WI38 (cell line): ENCODE data around the gene WSCD1.

Source experiments
- H3K4me3 ChIP-seq: 2 replicates; pipeline ENCODE4 v1.5.1; 2011; ENCODE audit warnings: low read depth, mild to moderate bottlenecking, control low read depth, low read length
- TF ChIP-seq, protein P1 (sequence below): IDR thresholded peaks from 2 replicates; pipeline ENCODE4 v1.5.1; 2012; ENCODE audit warnings: low read depth, mild to moderate bottlenecking, control low read depth, low read length

WSCD1 gene

DNA sequence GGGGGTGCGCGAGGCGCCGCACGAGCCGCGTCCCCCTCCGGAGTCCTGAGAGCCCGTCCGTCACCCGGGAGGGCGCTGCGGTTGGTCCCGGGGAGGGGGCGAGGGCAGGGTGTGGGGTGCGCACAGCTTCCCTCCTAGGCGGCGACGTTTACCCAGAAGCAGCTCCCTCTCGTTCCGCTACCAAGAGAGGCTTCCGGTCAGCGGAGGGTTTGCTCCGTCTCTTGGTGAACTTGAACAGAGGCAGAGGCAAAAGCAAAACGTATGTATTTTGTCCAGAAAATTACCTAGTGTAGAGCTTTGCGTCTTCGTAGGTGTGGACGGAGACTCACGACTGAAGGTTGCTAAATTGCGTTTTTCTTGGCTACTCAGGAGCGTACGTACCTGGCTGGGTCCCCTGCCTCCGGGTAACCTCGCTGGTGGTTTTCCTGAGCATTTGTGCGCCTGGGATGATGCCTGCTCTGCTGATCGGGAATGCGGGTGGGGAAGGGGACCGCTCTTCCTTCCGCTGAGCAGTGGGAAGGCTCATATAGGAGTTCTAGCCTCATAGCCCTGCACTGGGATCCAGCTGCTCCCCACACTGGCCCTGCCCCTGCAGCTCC lies 833 bp downstream of the WSCD1 start:
- no peak overlapping the region for H3K4me3 ChIP-seq
- TF ChIP-seq, protein P1, sequence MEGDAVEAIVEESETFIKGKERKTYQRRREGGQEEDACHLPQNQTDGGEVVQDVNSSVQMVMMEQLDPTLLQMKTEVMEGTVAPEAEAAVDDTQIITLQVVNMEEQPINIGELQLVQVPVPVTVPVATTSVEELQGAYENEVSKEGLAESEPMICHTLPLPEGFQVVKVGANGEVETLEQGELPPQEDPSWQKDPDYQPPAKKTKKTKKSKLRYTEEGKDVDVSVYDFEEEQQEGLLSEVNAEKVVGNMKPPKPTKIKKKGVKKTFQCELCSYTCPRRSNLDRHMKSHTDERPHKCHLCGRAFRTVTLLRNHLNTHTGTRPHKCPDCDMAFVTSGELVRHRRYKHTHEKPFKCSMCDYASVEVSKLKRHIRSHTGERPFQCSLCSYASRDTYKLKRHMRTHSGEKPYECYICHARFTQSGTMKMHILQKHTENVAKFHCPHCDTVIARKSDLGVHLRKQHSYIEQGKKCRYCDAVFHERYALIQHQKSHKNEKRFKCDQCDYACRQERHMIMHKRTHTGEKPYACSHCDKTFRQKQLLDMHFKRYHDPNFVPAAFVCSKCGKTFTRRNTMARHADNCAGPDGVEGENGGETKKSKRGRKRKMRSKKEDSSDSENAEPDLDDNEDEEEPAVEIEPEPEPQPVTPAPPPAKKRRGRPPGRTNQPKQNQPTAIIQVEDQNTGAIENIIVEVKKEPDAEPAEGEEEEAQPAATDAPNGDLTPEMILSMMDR: no peak

DNA sequence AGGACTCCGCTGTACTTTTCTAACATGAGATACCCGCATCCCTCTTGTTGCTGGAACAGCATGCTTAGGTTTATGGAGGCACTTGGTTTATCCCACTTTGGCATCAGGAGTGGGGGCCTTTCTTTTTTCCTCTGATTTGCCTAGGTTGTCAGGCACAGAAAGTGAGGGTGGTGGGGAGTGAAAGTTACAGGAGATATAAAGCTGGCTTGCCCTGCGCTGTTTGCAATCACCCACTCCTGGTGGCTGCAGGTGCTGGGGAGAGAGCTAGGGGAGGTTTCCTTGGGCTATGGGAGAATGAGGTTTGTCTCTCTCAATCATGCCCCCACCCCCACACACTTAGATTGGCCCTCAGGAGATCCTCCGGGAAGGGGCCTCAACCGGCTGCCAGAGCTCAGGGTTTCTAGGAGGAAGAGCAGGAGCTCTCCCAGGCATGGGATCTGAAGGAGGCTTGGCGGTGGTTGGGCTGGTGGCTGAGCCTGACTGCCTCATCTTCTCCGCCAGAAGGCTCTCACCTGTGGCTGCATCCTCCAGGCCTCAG lies 1.4 kb downstream of the WSCD1 start:
- no peak overlapping the region for H3K4me3 ChIP-seq
- TF ChIP-seq, protein P1: no peak

DNA sequence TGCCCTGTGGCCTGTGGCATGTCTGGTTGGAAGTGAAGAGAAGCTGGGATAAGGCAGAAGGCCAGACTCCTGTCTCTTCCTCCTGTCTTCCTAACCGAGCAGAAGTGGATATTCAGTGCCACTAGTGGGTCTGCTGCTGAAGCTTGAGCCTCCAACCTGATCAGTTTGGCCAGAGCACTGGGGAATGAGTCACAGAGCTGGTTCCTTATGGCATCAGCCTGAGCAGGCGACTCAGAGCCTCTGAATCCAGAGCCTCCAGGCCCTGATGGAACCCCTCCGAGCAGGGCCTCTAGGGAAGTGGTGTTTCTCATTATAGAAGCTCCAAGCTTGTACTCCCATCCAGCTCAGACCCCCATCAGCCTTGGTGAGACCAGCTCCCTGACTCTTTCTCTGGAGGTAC lies 2.0 kb downstream of the WSCD1 start:
- TF ChIP-seq, protein P1: no peak
- H3K4me3 ChIP-seq: no peak overlapping the region

DNA sequence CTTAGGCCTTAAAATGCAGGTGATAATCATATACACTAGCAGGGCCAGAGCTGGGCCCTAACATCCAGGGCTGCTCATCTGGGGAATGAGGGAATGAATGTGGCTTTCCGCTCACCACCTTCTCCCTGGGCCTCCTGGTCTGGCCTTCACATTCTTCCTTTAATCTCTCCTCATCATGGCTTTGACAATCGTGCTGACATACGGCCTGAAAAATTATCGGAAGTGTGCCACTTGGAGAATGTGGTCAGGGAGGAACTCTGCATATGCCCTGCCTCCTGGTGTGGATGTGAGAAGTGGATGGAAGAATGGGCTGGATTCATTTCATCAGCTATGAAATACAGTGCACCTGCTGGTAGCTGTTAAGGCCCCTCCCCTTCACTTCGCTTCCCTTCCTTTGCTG lies 2.4 kb downstream of the WSCD1 start:
- no peak overlapping the region for H3K4me3 ChIP-seq
- TF ChIP-seq, protein P1: no peak

DNA sequence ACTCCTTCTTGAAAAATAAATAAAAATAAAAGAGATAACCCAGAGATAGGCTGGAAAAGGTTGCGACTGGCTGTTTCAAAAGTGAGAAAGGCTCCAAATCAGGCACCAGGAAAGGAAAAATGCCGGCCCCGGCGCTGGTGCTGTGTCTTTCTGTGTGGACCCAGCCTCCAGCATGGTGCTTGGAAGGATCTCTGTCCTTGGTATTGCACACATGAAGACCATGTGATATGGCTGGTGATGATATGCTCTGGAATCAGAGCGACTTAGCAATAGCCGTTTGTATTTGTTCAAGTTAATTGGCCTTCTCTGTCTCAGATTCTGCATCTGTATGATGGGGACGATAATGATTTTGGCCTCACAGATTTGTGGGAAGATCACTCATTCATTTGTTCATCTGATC lies 3.4 kb downstream of the WSCD1 start:
- TF ChIP-seq, protein P1: no peak
- H3K4me3 ChIP-seq: no peak overlapping the region

DNA sequence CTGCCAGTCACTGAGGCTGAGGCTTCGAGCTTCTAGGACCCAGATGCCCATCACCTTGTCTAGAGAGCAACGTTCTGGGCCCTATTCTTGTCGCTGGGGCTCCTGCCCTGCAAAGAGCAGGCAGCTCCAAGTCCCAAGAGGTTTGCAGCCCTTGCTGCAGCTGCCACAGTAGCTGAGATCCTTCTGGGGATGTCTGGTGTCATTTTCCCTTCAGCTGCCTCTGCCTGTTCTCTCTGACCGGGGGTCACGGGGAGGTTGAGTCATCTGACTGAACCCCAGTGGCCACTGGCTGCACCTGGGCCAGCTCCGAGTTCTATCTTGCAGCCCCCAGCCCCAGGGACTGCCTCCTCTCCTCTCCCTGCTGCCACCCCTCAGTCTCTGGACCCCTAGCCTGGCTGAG lies 4.9 kb downstream of the WSCD1 start:
- TF ChIP-seq, protein P1: no peak
- H3K4me3 ChIP-seq: no peak overlapping the region

DNA sequence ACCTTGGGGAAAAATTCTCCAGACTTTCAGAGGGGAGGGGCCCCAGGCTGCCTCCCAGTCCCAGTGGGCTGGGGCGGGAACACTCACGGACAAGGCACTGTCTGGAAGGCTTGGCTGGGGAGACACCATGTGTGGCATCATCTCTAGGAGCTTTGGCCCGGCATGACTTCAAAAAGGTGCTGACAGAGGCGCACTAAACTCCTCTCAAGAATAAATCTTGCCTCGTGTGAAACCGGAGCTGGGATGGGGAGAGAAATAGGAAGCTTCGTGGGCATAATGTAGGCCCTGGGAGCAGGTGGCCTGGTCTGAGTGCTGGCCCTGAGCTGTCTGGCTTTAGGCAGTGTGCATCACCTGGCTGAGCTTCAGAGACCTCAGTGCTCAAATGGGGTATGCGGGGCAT lies 5.7 kb downstream of the WSCD1 start:
- TF ChIP-seq, protein P1: no peak
- no peak overlapping the region for H3K4me3 ChIP-seq
